NCI-H2107 treated with DMSO at 0.1 percent for 48 hours (cell line): ENCODE measurements around the gene ARID4B.
A peak's percentile ranks its signal among the peaks of the same experiment; 100 is the strongest.
"Not testable (repeated sequence)": the region's sequence is repeated elsewhere in the genome, so short reads cannot be mapped to it uniquely, and the experiment has no call there.

Experiments
- DNase-seq: peaks from one replicate; lab custom pipeline; 2025; ENCODE audit not compliant: unreplicated experiment; lab: John Stamatoyannopoulos, UW

The ARID4B gene

DNA sequence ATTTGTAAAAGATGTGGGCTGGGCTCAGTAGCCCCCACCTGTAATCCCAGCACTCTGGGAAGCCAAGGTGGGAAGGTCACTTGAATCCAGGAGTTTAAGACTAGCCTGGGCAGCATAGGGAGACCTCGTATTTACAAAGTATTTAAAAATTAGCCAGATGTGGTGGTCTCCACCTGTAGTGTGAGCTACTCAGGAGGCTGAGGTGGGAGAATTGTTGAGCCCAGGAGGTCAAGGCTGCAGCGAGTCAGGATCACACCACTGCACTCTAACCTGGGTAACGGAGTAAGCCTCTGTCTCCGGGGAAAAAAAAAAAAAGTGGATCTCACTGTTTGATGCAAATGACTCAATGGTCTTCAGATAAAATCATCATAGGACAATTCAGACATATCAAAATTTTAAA lies 89.4 kb downstream of the ARID4B start:
- DNase-seq, result no peak

- DNase-seq, result no peak
Measured at GRCh38 chr1:235236128-235236527, 91.9 kb downstream of the ARID4B start.

DNA sequence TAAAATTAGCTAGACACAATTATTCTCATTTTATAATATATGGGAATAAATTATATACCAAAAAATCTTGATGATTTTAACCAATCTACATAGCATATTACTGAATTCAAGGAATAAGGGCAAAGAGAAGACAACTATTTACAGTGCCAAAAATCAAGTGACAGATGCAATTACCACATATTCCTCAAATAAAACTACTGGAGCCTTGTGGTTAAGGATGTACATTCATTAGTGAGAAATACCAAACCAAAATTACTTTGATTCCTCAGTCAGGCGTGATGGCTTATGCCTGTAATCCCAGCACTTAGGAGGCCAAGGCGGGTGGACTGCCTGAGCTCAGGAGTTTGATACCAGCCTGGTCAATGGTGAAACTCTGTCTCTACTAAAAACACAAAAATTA lies 98.1 kb downstream of the ARID4B start:
- DNase-seq, result no peak

DNA sequence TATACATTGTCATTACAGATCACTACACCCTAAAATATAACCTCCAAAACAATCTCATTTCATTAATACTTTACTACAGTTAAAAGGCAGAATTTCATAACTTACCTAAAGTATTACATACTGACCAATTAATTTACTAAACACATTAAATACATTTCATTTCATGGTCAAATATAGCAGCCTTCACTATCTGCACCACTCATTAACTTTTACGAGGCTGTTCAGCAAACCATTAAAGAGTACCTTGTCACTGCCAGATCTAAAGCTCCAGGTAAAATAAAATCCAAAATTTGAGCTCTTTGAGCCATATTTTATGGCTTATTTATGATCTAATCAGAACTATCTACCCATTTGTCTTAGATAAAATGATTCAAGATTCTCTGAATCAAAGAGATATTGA lies 100.6 kb downstream of the ARID4B start:
- DNase-seq, result no peak

- no peak for DNase-seq
Measured at GRCh38 chr1:235226933-235227332, 101.0 kb downstream of the ARID4B start.

DNA sequence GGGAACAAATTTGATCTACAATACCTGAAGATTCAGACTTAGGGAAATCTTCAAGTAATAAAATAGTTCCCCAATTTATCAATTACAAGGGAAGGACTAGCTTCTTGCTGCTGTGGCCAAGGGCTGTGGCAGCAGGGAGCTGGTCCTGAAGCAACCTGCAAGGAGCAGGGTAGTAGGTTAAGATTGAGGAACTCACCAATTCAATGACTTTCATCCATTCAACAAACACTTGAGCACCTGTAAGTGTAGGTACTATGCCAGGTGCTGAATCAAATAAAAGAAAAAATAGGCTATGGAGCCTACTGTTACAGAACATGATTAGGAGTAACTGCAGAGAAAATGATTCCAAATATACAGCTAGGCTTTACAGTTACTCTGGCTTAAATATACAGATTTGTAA lies 102.7 kb downstream of the ARID4B start:
- DNase-seq, result peak; percentile 51

DNA sequence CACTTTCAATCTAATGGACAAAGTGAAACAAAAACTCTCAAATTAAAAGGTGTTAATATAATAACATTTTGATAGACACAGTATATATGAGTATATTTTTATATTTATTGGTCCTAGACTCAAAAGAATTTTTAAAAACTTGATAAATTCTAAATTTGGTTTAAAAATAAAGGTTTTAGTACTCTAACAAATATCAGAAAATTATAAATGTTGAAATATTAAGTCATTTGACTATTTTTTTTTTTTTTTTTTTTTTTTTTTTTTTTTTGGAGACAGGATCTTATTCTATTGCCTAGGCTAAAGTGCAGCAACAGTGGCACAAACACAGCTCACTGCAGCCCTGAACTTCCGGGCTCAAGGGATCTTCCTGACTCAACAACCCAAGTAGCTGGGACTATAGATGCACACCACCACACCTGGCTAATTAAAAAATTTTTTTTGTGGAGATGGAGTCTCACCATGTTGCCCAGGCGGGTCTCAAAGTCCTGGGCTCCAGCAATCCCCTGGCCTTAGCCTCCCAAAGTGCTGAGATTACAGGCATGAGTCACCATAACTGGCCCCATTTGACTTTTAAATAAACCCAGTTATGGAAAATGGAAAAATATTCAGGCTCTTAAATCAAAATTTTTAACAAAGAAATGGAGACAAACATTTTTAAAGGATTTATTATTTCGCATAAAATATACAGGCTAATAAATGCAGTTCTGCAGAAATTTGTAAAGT lies 106.2 kb downstream of the ARID4B start:
- no peak for DNase-seq

DNA sequence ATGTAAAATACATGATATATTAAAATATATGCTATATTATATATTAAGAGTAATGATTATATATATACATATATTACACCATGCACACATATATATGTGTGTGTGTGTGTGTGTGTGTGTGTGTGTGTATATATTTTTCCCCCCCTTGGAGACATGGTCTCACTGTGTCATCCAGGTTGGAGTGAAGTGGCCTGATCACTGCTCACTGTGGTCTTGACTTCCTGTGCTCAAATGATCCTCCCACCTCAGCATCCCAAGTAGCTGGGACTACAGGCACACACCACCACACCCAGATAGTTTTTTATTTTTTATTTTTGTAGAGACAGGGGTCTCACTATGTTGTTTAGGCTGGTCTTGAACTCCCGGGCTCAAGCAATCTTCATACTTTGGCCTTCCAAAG lies 112.5 kb downstream of the ARID4B start:
- no peak for DNase-seq

DNA sequence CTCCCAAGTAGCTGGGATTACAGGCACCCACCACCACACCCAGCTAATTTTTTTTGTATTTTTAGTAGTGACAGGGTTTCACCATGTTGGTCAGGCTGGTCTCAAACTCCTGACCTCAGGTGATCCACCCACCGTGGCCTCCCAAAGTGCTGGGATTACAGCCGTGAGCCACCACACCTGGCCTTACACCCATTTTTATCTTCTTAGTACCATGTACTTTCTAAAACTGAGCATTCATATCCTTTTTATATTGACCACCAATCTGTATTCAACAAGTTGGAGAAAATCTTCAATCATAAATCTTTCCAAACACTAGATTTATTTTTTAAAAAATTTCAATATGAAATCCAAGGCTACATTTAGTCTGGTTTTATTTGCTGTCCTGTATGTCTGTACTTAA lies 113.0 kb downstream of the ARID4B start:
- not testable (repeated sequence) for DNase-seq

- no peak for DNase-seq
Measured at GRCh38 chr1:235213752-235214151, 114.2 kb downstream of the ARID4B start.

DNA sequence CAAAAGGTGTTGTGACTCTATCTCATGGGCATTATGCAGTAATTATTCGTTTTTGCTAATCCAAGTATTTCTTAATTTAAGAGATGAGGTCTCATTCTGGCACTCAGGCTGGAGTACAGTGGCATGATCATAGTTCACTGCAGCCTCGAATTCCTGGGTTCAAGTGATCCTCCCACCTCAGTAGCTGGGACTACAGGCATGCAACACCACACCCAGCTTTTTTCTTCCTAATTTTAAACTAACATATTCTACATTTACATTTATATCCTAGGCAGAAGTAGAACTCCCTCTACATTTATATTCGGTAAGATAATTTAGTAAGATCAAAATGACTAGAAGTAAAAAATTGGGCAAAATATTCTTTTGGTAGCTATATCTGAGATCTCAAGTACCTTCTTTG lies 116.5 kb downstream of the ARID4B start:
- DNase-seq, result no peak

DNA sequence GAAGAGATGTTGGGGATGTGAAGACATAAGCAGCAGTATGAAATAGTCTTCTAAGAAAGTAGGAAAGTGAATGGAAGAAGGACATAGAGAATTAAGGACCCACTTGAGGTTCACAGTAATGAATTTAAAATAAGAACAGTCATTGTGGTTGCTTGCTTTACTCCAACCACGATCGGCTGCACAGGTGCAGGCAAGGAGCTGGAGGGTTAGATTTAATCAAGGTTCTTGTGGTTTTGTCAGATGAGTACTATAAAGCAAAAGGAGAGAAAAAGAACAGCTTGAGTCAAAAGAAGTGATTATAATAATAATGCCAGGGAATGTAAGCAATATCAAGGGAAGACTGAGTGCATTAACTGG lies 120.8 kb downstream of the ARID4B start:
- DNase-seq, result peak; percentile 72

DNA sequence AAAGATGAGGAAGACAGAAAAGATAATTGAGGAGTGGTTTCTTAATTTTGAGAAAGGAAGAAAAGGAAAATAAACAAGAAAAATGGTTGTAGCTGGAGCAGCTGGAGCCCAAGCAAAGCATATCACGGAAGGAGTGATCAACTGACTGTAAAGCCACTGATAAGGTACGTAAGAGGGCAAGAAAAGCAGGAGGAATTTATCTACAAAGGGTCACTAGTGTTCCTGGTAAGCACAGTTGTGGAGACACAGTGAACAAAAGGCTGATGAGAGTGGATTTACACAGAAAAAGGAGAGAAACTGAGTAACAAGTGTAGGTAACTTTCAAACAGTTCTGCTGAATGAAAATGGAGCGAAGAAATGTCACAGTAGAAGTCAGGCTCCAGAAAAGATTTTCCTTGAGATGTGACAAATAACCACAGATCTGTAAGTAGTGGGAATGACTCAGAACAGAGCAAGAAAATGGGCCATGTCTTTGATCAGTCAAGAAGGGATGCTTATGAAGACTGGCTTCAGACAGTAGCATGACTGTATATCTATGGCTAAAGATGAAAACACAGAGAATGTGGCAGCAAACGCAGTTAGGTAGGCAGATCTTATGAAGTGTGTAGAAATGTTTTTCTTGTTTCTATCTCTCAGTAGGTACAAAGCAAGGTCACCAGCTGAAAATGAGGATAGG lies 121.3 kb downstream of the ARID4B start:
- DNase-seq, result no peak

DNA sequence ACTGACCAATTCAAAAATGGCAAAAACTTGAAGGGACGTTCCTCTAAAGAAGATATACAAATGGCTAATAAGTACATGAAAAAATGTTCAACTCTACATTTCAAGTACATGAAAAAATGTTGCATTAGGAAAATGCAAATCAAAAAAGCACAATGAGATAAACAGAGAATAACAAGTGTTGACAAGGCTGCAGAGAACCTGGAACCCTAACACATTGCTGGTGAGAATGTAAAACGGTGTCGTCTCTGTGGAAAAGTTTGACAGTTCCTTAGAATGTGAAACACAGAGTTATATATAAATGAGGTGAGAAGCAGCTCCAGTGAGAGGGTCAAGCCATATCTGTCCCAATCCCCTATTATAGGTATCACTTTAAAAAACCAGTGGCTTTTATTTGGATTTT lies 122.3 kb downstream of the ARID4B start:
- no peak for DNase-seq

GRCh38 chr1:235203428-235203827 lies 124.6 kb downstream of the ARID4B start:
- DNase-seq, result no peak

GRCh38 chr1:235202447-235202846 lies 125.5 kb downstream of the ARID4B start:
- DNase-seq, result not testable (repeated sequence)

- DNase-seq, result no peak
Measured at GRCh38 chr1:235199441-235199840, 128.5 kb downstream of the ARID4B start.

- no peak for DNase-seq
Measured at GRCh38 chr1:235190431-235190830, 137.5 kb downstream of the ARID4B start.

DNA sequence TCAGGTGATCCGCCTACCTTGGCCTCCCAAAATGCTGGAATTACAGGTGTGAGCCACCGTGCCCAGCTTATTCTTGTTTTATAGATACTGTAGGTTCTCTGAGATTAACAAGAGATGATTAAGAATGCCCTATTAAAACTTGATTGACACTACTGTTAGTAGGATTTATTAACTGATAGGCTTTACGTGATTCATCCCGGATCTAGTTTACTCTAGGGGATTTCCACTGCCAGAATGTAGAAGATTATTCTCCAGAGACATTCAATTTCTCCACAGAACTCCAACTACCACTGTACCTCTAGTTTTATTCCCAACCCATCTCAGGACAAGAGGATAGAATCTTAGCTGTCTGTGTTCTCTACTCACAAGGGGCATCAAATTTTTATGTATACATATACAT lies 140.7 kb downstream of the ARID4B start:
- no peak for DNase-seq

DNA sequence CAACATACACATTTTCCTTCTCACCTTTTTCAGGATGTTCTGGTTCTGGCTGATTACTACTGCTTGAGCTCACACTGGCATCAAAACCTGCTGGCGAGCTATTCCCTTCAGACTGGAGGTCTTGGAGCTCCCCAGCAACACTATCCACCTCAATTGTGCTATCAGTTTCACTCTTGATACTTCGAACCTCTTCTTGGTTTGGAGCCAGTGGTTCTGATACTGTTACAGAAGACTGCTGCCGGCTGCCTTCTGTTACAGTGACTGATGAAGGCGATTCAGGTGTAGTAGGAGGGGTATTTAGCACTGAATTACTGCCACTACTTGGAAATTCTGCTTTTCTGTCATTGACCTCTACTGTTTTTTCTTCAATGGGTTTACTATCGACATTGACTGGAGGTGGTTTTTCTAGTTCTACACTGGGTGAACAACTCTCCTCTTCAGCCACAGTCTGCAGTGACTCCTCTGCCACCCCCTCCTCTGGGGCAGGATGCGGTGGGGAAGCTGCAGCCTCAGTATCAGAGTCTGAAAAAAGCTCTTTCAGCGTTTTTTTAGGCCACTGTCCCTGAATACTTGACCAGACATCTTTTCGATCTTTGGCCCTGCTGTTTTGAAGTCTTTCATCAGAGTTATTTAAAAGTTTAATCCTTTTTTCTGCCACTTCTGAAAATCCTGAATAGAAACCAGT lies 146.3 kb downstream of the ARID4B start:
- no peak for DNase-seq

- DNase-seq, result no peak
Measured at GRCh38 chr1:235180916-235181460, 147.0 kb downstream of the ARID4B start.

DNA sequence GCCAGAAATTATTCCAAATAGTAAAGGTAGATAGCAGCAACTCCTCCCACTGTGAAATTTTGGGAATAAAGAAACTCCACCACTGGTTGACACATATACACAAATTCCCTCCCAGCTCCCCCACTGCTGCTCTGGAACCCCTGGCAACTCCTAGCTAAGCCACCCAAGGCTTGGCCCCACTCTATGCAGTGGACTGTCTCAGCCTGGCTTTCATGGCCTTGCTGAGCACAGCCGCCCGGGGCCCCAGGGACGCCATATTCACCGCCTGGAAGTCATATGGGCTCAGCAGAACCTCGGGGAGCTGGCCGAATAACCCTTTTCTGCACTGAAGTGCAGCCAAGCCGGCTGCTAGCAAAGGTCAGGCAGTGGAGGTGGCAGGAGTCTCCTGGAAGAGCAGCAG lies 151.5 kb downstream of the ARID4B start:
- no peak for DNase-seq
